MM.1S (cell line): Measurements from ENCODE around the gene NANOS3.

Source experiments
- DNase-seq: peaks from one replicate; pipeline ENCODE4 v3.0.0-alpha.2; 2015
- H2AFZ ChIP-seq: fragments of 300-600 bp; sonication (generic); 2 replicates; pipeline ENCODE4 v1.6.0; 2016; ENCODE audit warnings: antibody characterized with exemption, low read length
- H3F3A ChIP-seq: fragments of 300-600 bp; sonication (generic); 2 replicates; pipeline ENCODE4 v1.6.1; 2016; ENCODE audit warnings: mild to moderate bottlenecking, antibody characterized with exemption, low read length, moderate library complexity, mixed read lengths; ENCODE audit not compliant: insufficient read depth
- H3K27ac ChIP-seq: fragments of 300-600 bp; sonication (generic); 2 replicates; pipeline ENCODE4 v1.5.1; 2016; ENCODE audit warnings: mild to moderate bottlenecking, low read length
- H3K27me3 ChIP-seq: fragments of 300-600 bp; sonication (generic); replicated peaks from 2 replicates; pipeline ENCODE4 v1.6.0; 2016; ENCODE audit warnings: low read length; ENCODE audit not compliant: insufficient read depth
- H3K36me3 ChIP-seq: fragments of 300-600 bp; sonication (generic); replicated peaks from 2 replicates; pipeline ENCODE4 v1.6.1; 2016; ENCODE audit warnings: mild to moderate bottlenecking, low read length, mixed read lengths; ENCODE audit not compliant: insufficient read depth
- H3K4me1 ChIP-seq: fragments of 300-600 bp; sonication (generic); 2 replicates; pipeline ENCODE4 v1.6.1; 2016; ENCODE audit warnings: low read length, mixed read lengths
- H3K4me2 ChIP-seq: fragments of 300-600 bp; sonication (generic); 2 replicates; pipeline ENCODE4 v1.6.0; 2016; ENCODE audit warnings: low read depth, low read length
- H3K4me3 ChIP-seq: fragments of 300-600 bp; sonication (generic); 2 replicates; pipeline ENCODE4 v1.5.1; 2016; ENCODE audit warnings: low read length, mixed read lengths
- H3K79me2 ChIP-seq: fragments of 300-600 bp; sonication (generic); 2 replicates; pipeline ENCODE4 v1.6.1; 2016; ENCODE audit warnings: mixed run types, low read length, mixed read lengths
- H3K9ac ChIP-seq: fragments of 300-600 bp; sonication (generic); 2 replicates; pipeline ENCODE4 v1.6.1; 2016; ENCODE audit warnings: low read length, mixed read lengths
- H3K9me2 ChIP-seq: fragments of 300-600 bp; sonication (generic); replicated peaks from 2 replicates; pipeline ENCODE4 v1.6.1; 2016; ENCODE audit warnings: mild to moderate bottlenecking, low read length, mixed read lengths; ENCODE audit not compliant: insufficient read depth
- H3K9me3 ChIP-seq: fragments of 300-600 bp; sonication (generic); replicated peaks from 2 replicates; pipeline ENCODE4 v1.6.1; 2016; ENCODE audit warnings: mild to moderate bottlenecking, low read length, mixed read lengths; ENCODE audit not compliant: insufficient read depth
- H4K20me1 ChIP-seq: fragments of 300-600 bp; sonication (generic); 2 replicates; pipeline ENCODE4 v1.6.1; 2016; ENCODE audit warnings: mild to moderate bottlenecking, low read length, moderate library complexity, mixed read lengths; ENCODE audit not compliant: insufficient read depth
- CTCF ChIP-seq: fragments of 300-600 bp; sonication (generic); IDR thresholded peaks from 2 replicates; pipeline ENCODE4 v1.5.1; 2016; ENCODE audit warnings: antibody characterized with exemption, low read length, mixed read lengths
- EZH2 ChIP-seq: fragments of 300-600 bp; sonication (generic); optimal IDR thresholded peaks from 2 replicates; pipeline ENCODE3; 2017; ENCODE audit warnings: low read depth, mild to moderate bottlenecking, antibody characterized with exemption, low read length, mixed read lengths
- EZH2phosphoT487 ChIP-seq: fragments of 300-600 bp; sonication (generic); IDR thresholded peaks from 2 replicates; pipeline ENCODE4 v1.6.1; 2018; ENCODE audit warnings: antibody characterized with exemption, low read length

The NANOS3 gene

GRCh38 chr19:13914777-13915176, 37.8 kb downstream of the NANOS3 start:
- Histone ChIP-seq H3K36me3 (no peaks in the 10 kb centered on the region), H3K79me2 (no peaks in the 10 kb centered on the region), H3K4me1 (no peaks in the 10 kb centered on the region), H3K27me3 (no peaks in the 10 kb centered on the region), H3K27ac (no peak overlapping the region), H3K9me3 (no peaks in the 10 kb centered on the region), H3K4me3 (no peak overlapping the region), H3K9ac (no peak overlapping the region), H2AFZ (no peak overlapping the region), H3F3A (no peaks in the 10 kb centered on the region), H3K9me2 (no peaks in the 10 kb centered on the region), H4K20me1 (no peaks in the 10 kb centered on the region), H3K4me2 (no peak overlapping the region)
- no peak for DNase-seq
- TF ChIP-seq EZH2phosphoT487 (no peak), CTCF (no peak), EZH2 (no peak)

GRCh38 chr19:13917888-13918406, 41.0 kb downstream of the NANOS3 start:
- no peak for TF ChIP-seq EZH2phosphoT487
- no peak for TF ChIP-seq EZH2
- TF ChIP-seq CTCF = no peak
- Histone ChIP-seq H3K9me2 (no peaks in the 10 kb centered on the region), H3K27me3 (no peaks in the 10 kb centered on the region), H3K79me2 (no peaks in the 10 kb centered on the region), H3K27ac (no peak overlapping the region), H3F3A (no peaks in the 10 kb centered on the region), H3K4me1 (no peaks in the 10 kb centered on the region), H2AFZ (no peak overlapping the region), H3K9me3 (no peaks in the 10 kb centered on the region), H3K36me3 (0 out of 2 replicates have a peak, but pooled peaks cover 2% of the 10 kb centered on the region), H4K20me1 (no peaks in the 10 kb centered on the region), H3K4me3 (no peak overlapping the region), H3K4me2 (no peak overlapping the region), H3K9ac (no peak overlapping the region)
- DNase-seq = no peak

GRCh38 chr19:13918726-13919411, 41.9 kb downstream of the NANOS3 start:
- H3K79me2 ChIP-seq = no peaks in the 10 kb centered on the region
- H4K20me1 ChIP-seq = no peaks in the 10 kb centered on the region
- no peaks in the 10 kb centered on the region for H3K9me3 ChIP-seq
- H3K4me1 ChIP-seq = no peaks in the 10 kb centered on the region
- H3K36me3 ChIP-seq = 0 out of 2 replicates have a peak, but pooled peaks cover 2% of the 10 kb centered on the region
- H3K4me3 ChIP-seq = no peak overlapping the region
- H3F3A ChIP-seq = no peaks in the 10 kb centered on the region
- TF ChIP-seq EZH2phosphoT487 (no peak), EZH2 (no peak), CTCF (no peak)
- no peak overlapping the region for H3K27ac ChIP-seq
- no peak overlapping the region for H2AFZ ChIP-seq
- no peak for DNase-seq
- H3K4me2 ChIP-seq = no peak overlapping the region
- H3K9me2 ChIP-seq = no peaks in the 10 kb centered on the region
- H3K27me3 ChIP-seq = no peaks in the 10 kb centered on the region
- H3K9ac ChIP-seq = no peak overlapping the region
